ENCODE data around the gene TMCO2.

The TMCO2 gene

GRCh38 chr1:40264354-40264781 lies 16.6 kb downstream of the TMCO2 start:
- H3K36me3 ChIP-seq (replicated peaks; ENCODE audit: low read depth, low read length) = peaks cover 24% of the 10 kb centered on the region
- H3K27me3 ChIP-seq (ENCODE audit: low read depth, low read length) = no peaks in the 10 kb centered on the region
- no peaks in the 10 kb centered on the region for H3K4me1 ChIP-seq (ENCODE audit: low read length)
- H3K4me2 ChIP-seq (ENCODE audit: low read length) = no peak overlapping the region
- no peak overlapping the region for H3K4me3 ChIP-seq (ENCODE audit: low read length)
- TF ChIP-seq EZH2phosphoT487 (IDR thresholded peaks at IDR 0.05; ENCODE audit: low read depth) (no peak), CTCF (IDR thresholded peaks at IDR 0.05; ENCODE audit: low read depth, low read length) (no peak)
- H3K9ac ChIP-seq (ENCODE audit: low read length) = no peak overlapping the region
- no peak overlapping the region for H2AFZ ChIP-seq (ENCODE audit: low read depth, low read length)
- H3K79me2 ChIP-seq (ENCODE audit: low read length) = peaks cover 25% of the 10 kb centered on the region
- H4K20me1 ChIP-seq (ENCODE audit: insufficient read depth, low read length) = no peaks in the 10 kb centered on the region
- no peak overlapping the region for H3K27ac ChIP-seq (ENCODE audit: low read length)
- no peaks in the 10 kb centered on the region for H3K9me3 ChIP-seq (ENCODE audit: insufficient read depth, low read length)

DNA sequence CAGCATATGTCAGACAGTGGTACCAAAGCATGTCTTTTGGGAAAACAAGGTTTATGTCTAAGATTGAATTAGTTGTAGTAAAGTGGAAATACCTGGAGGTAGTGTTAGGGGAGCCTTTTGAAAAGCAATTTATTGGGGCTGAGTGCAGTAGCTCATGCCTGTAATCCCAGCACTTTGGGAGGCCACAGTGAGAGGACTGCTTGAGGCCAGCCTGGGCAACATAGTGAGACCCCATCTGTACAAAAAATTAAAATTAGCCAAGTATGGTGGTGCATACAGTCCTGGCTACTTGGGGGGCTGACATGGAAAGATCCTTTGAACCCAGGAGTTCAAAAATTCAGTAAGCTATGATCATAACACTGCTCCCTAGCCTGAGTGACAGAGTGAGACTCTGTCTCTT lies 17.6 kb downstream of the TMCO2 start:
- no peak overlapping the region for H3K9ac ChIP-seq (ENCODE audit: low read length)
- TF ChIP-seq CTCF (IDR thresholded peaks at IDR 0.05; ENCODE audit: low read depth, low read length) (no peak), EZH2phosphoT487 (IDR thresholded peaks at IDR 0.05; ENCODE audit: low read depth) (no peak)
- no peak overlapping the region for H3K4me2 ChIP-seq (ENCODE audit: low read length)
- no peak overlapping the region for H3K27ac ChIP-seq (ENCODE audit: low read length)
- no peaks in the 10 kb centered on the region for H3K9me3 ChIP-seq (ENCODE audit: insufficient read depth, low read length)
- no peaks in the 10 kb centered on the region for H3K27me3 ChIP-seq (ENCODE audit: low read depth, low read length)
- no peak overlapping the region for H2AFZ ChIP-seq (ENCODE audit: low read depth, low read length)
- H3K79me2 ChIP-seq (ENCODE audit: low read length) = peaks cover 18% of the 10 kb centered on the region
- H3K4me3 ChIP-seq (ENCODE audit: low read length) = no peak overlapping the region
- peaks cover 23% of the 10 kb centered on the region for H3K36me3 ChIP-seq (replicated peaks; ENCODE audit: low read depth, low read length)
- H3K4me1 ChIP-seq (ENCODE audit: low read length) = peaks cover 6% of the 10 kb centered on the region; the same call in 1 of the 2 replicates
- no peaks in the 10 kb centered on the region for H4K20me1 ChIP-seq (ENCODE audit: insufficient read depth, low read length)

GRCh38 chr1:40265919-40266318 lies 18.2 kb downstream of the TMCO2 start:
- H3K79me2 ChIP-seq (ENCODE audit: low read length) = peaks cover 16% of the 10 kb centered on the region
- H3K27ac ChIP-seq (ENCODE audit: low read length) = no peak overlapping the region
- no peaks in the 10 kb centered on the region for H3K9me3 ChIP-seq (ENCODE audit: insufficient read depth, low read length)

More at GRCh38 chr1:40265919-40266318, 18.2 kb downstream of the TMCO2 start:
- Histone ChIP-seq H3K27me3 (ENCODE audit: low read depth, low read length) (no peaks in the 10 kb centered on the region), H3K36me3 (replicated peaks; ENCODE audit: low read depth, low read length) (peaks cover 17% of the 10 kb centered on the region), H3K4me3 (ENCODE audit: low read length) (no peak overlapping the region), H4K20me1 (ENCODE audit: insufficient read depth, low read length) (no peaks in the 10 kb centered on the region), H2AFZ (ENCODE audit: low read depth, low read length) (no peak overlapping the region), H3K4me2 (ENCODE audit: low read length) (no peak overlapping the region), H3K4me1 (ENCODE audit: low read length) (peaks cover 10% of the 10 kb centered on the region; the same call in 1 of the 2 replicates), H3K9ac (ENCODE audit: low read length) (no peak overlapping the region)
- TF ChIP-seq CTCF (IDR thresholded peaks at IDR 0.05; ENCODE audit: low read depth, low read length) (no peak), EZH2phosphoT487 (IDR thresholded peaks at IDR 0.05; ENCODE audit: low read depth) (no peak)

All from OCI-LY3 (cell line).